HCT116 (cell line): ENCODE results near the gene POFUT2. TPM values are rescaled to one million over a fixed set of nuclear protein-coding genes. Genes with fewer than 3 reads are reported as not detected.

Source experiments
- ATAC-seq: fragments of 200-7000 bp; cut with Tn5 transposase; 2 replicates; pipeline ENCODE4 v1.9.1; 2020; ENCODE audit warnings: mild to moderate bottlenecking, moderate library complexity
- BruUV-seq: library from RNA; stranded (reverse); fragments of 400-500 nt; replicated peaks from 2 replicates; lab custom pipeline; 2021; lab: Mats Ljungman, UMichigan
- CTCF ChIA-PET: fragments of 300-600 bp; sonication (Branson Sonifier 250); formaldehyde crosslinking; loops from one replicate; lab custom pipeline; 2021; ENCODE audit warnings: antibody characterized with exemption; lab: Charles Lee
- POLR2A ChIA-PET: fragments of 300-600, 350-600 bp; sonication (Branson Sonifier 250); formaldehyde crosslinking; loops from one replicate; lab custom pipeline; 2021; ENCODE audit warnings: antibody characterized with exemption; lab: Charles Lee
- RAD21 ChIA-PET, 2 experiments: fragments of 300-600 bp; sonication (Branson Sonifier 250); formaldehyde crosslinking; loops; one replicate each; lab custom pipeline; 2023; ENCODE audit warnings: low total read pairs in 2 of 2; ENCODE audit not compliant: uncharacterized antibody in 2 of 2, unreplicated experiment in 2 of 2, low non-redundant PET in 1 of 2; lab: Charles Lee
- DNase-seq: peaks from one replicate; pipeline ENCODE4 v3.0.0-alpha.2; 2010; ENCODE audit warnings: low read depth, low spot score
- H2AFZ ChIP-seq: fragments of 200-600 bp; shearing (Covaris generic), sonication (generic); 2 replicates; pipeline ENCODE4 v1.6.1; 2017; ENCODE audit warnings: low read depth, mixed run types, mixed read lengths, antibody characterized with exemption, low read length; ENCODE audit not compliant: poor library complexity, severe bottlenecking
- H3K27ac ChIP-seq: 2 replicates; pipeline ENCODE4 v1.5.1; 2012; ENCODE audit warnings: low read depth, low read length
- H3K27me3 ChIP-seq: fragments of 200-600 bp; sonication (generic); 2 replicates; pipeline ENCODE4 v1.6.1; 2016; ENCODE audit warnings: mixed run types, low read length, mixed read lengths; ENCODE audit not compliant: insufficient read depth
- H3K36me3 ChIP-seq, 2 experiments: fragments of 200-500 bp in 1 of 2; fragments of 200-600 bp in 1 of 2; sonication (Bioruptor generic) in 1 of 2; sonication (generic) in 1 of 2; 2 replicates each; pipeline versions ENCODE4 v1.5.1 to v1.6.1; 2014 to 2016; ENCODE audit warnings: low read length in 2 of 2, inconsistent platforms in 1 of 2, mixed read lengths in 1 of 2, mixed run types in 1 of 2; ENCODE audit not compliant: insufficient read depth in 2 of 2, control insufficient read depth in 1 of 2
- H3K4me1 ChIP-seq, 2 experiments: fragments of 200-600 bp in 1 of 2; sonication (generic) in 1 of 2; 2 replicates each; pipeline versions ENCODE4 v1.5.1 to v1.6.1; 2012 to 2017; ENCODE audit warnings: low read length in 2 of 2, inconsistent platforms in 1 of 2, mild to moderate bottlenecking in 1 of 2, mixed read lengths in 1 of 2, mixed run types in 1 of 2, moderate library complexity in 1 of 2; ENCODE audit not compliant: insufficient read depth in 2 of 2, control insufficient read depth in 1 of 2
- H3K4me2 ChIP-seq: fragments of 200-600 bp; sonication (generic); 2 replicates; pipeline ENCODE4 v1.6.1; 2017; ENCODE audit warnings: mixed run types, low read length, mixed read lengths
- H3K4me3 ChIP-seq, 2 experiments: fragments of 200-600 bp in 1 of 2; sonication (generic) in 1 of 2; replicated peaks in 1 of 2; 2 replicates each; pipeline ENCODE4 v1.5.1; 2011 to 2016; ENCODE audit warnings: low read length in 2 of 2, control low read depth in 1 of 2, low read depth in 1 of 2, mild to moderate bottlenecking in 1 of 2, mixed read lengths in 1 of 2, mixed run types in 1 of 2
- H3K79me2 ChIP-seq: fragments of 200-600 bp; sonication (generic); 2 replicates; pipeline ENCODE4 v1.6.1; 2017; ENCODE audit warnings: mild to moderate bottlenecking, mixed run types, low read length, moderate library complexity, mixed read lengths; ENCODE audit not compliant: insufficient read depth
- H3K9ac ChIP-seq: fragments of 200-600 bp; sonication (generic); 2 replicates; pipeline ENCODE4 v1.6.1; 2016; ENCODE audit warnings: low read length, mixed read lengths
- H3K9me2 ChIP-seq: fragments of 200-600 bp; sonication (generic), shearing (Covaris generic); 2 replicates; pipeline ENCODE4 v1.6.1; 2017; ENCODE audit warnings: mixed run types, mild to moderate bottlenecking, moderate library complexity; ENCODE audit not compliant: insufficient read depth
- H3K9me3 ChIP-seq, 2 experiments: fragments of 200-500 bp in 1 of 2; fragments of 200-600 bp in 1 of 2; sonication (Bioruptor generic) in 1 of 2; sonication (generic) in 1 of 2; 2 replicates each; pipeline ENCODE4 v1.6.1; 2014 to 2017; ENCODE audit warnings: low read length in 2 of 2, mixed read lengths in 2 of 2, inconsistent platforms in 1 of 2, low read depth in 1 of 2, mild to moderate bottlenecking in 1 of 2, mixed run types in 1 of 2, moderate library complexity in 1 of 2; ENCODE audit not compliant: control insufficient read depth in 1 of 2, insufficient read depth in 1 of 2
- H4K20me1 ChIP-seq: fragments of 200-600 bp; sonication (generic), shearing (Covaris generic); 2 replicates; pipeline ENCODE4 v1.6.1; 2017; ENCODE audit warnings: mixed run types, mild to moderate bottlenecking, moderate library complexity; ENCODE audit not compliant: insufficient read depth
- ATF3 ChIP-seq: IDR thresholded peaks from 2 replicates; pipeline ENCODE4 v1.6.1; 2012
- EZH2 ChIP-seq: fragments of 200-600 bp; sonication (generic); IDR thresholded peaks from 2 replicates; pipeline ENCODE4 v1.6.1; 2017; ENCODE audit warnings: antibody characterized with exemption, mixed run types
- MAX ChIP-seq: IDR thresholded peaks from 2 replicates; pipeline ENCODE4 v1.6.1; 2012
- REST ChIP-seq: IDR thresholded peaks from 2 replicates; pipeline ENCODE4 v1.6.1; 2012; ENCODE audit warnings: low read depth
- SIN3A ChIP-seq: IDR thresholded peaks from 2 replicates; pipeline ENCODE4 v1.6.1; 2012; ENCODE audit warnings: low read depth
- SP1 ChIP-seq: IDR thresholded peaks from 2 replicates; pipeline ENCODE4 v1.6.1; 2012; ENCODE audit warnings: low read depth
- SRF ChIP-seq: IDR thresholded peaks from 2 replicates; pipeline ENCODE4 v1.6.1; 2012; ENCODE audit warnings: low read depth
- ZBTB33 ChIP-seq: IDR thresholded peaks from 2 replicates; pipeline ENCODE4 v1.6.1; 2011; ENCODE audit warnings: mild to moderate bottlenecking, low read length, moderate library complexity; ENCODE audit not compliant: insufficient replicate concordance; ENCODE audit errors: extremely low read depth
- ZFX ChIP-seq: fragments of 450-650 bp; IDR thresholded peaks from 2 replicates; pipeline ENCODE4 v1.6.1; 2017
- ZNF274 ChIP-seq: fragments of 200-500 bp; sonication (Bioruptor generic); IDR thresholded peaks from 2 replicates; pipeline ENCODE4 v1.6.1; 2014; ENCODE audit warnings: mild to moderate bottlenecking, low read depth, low read length, inconsistent platforms
- intact Hi-C: fragments of 100-400 bp; cut with micrococcal nuclease; formaldehyde crosslinking; loops from 2 replicates; pipeline ENCODE4 v1.10.0; 2022
- total RNA-seq: library from RNA; stranded (reverse); gene quantifications from one replicate; pipeline ENCODE4 v1.2.1, GENCODE V29; 2021; ENCODE audit not compliant: unreplicated experiment

Gene POFUT2
- total RNA-seq, 1 experiment from 2014 or later = 20.5 TPM

- BruUV-seq = no TSS peak
These were observed 48.3 kb upstream of the POFUT2 start for GRCh38 chr21:45335761-45336534.

More at GRCh38 chr21:45335761-45336534, 48.3 kb upstream of the POFUT2 start:
- DNase-seq (no peak), ATAC-seq (no peak)
- TF ChIP-seq EZH2 (no peak), SIN3A (no peak), ZBTB33 (no peak), ZFX (no peak), REST (no peak), ATF3 (no peak), SP1 (no peak), SRF (no peak), MAX (no peak), ZNF274 (no peak)
- CTCF ChIA-PET = no interaction called here
- Histone ChIP-seq H3K4me3 (no peak overlapping the region), H3K4me2 (no peak overlapping the region), H2AFZ (no peak overlapping the region), H3K36me3 (no peaks in the 10 kb centered on the region), H3K27ac (no peak overlapping the region), H3K9ac (no peak overlapping the region), H3K27me3 (no peaks in the 10 kb centered on the region), H3K9me3 (no peaks in the 10 kb centered on the region), H3K4me1 (peaks cover 6 to 30% of the 10 kb centered on the region in 2 experiments; a peak in 2 of 4 replicates), H3K9me2 (no peaks in the 10 kb centered on the region), H3K79me2 (no peaks in the 10 kb centered on the region), H4K20me1 (no peaks in the 10 kb centered on the region)
- intact Hi-C loops = no loop called here
- POLR2A ChIA-PET = no interaction called here
- RAD21 ChIA-PET = no interaction called here
